ENCODE measurements around the gene CLOCK.

The CLOCK gene

DNA sequence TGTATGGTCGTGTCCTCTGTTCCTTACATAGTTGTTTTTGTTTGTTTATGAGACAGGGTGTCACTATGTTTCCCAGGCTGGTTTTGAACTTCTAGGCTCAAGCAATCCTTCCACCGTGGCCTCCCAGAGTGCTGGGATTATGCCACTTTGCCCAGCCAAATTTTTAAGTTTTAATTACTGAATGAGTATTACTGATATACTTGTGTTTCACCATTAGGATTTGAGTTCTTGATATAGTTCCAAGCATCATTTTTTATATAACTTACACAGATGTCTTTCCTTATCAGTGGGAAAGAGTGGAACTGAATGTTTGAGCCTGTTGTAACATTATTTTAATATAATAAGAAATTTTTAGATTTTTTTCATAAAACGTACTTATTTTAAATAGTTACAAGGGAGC is 130.5 kb downstream of the CLOCK start:
- DNase-seq (ENCODE audit: low spot score): no peak

DNA sequence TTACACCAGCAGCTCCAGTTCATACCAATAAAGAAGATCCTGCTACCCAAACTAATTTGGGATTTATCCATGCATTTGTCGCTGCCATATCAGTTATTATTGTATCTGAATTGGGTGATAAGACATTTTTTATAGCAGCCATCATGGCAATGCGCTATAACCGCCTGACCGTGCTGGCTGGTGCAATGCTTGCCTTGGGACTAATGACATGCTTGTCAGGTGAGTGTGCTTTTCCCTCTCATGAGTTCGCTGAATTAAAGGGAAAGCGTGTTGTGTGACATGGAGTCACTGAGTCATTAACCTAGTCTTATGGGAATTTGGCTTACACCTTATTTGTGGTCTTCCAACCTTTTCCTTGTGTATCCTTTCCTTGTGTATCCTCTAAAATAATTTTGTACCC is 135.1 kb downstream of the CLOCK start:
- DNase-seq (ENCODE audit: low spot score): no peak

- DNase-seq (ENCODE audit: low spot score): no peak
Observed at GRCh38 chr4:55410431-55410830, 136.3 kb downstream of the CLOCK start.

- peak; percentile 55 for DNase-seq (ENCODE audit: low spot score)
Observed at GRCh38 chr4:55409468-55410171, 137.1 kb downstream of the CLOCK start.

DNA sequence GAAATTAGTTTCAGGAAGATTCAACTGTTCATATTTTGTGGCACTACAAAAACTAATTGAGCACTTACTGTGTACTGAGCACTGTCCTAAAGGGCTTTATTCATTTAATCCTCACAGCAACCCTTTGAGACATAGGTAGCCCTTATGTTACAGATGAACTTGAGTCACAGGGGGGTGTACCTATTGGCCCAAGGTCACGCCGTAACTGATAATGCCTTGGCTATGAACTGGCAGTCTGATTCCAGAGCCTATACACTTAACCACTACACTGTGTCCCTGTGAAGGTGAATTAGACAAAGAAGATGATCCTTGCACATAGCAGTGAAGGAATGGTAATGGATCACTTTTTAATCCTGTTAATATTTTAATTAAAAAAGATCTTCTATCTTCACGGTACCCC is 138.9 kb downstream of the CLOCK start:
- no peak for DNase-seq (ENCODE audit: low spot score)

DNA sequence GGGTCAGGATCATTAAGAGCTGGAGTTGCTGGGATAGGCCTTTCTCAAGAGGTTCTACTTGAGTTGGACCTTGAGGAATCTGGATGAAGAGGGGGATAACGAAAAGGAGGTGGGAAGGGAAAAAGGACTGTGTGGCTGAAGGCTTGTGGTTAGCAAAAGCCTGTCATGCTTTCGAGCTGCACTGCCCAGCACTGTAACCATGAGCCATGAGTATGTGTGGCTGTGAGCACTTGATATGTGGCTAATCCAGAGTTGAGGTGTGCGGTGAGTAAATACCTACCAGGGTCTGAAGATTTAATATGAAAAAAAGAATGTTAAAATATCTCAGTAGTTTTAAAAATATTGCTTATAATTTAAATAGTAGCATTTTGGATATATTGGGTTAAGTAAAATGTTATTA is 139.6 kb downstream of the CLOCK start:
- no peak for DNase-seq (ENCODE audit: low spot score)

GRCh38 chr4:55406545-55406944 is 140.2 kb downstream of the CLOCK start:
- DNase-seq (ENCODE audit: low spot score): no peak

GRCh38 chr4:55405073-55405472 is 141.6 kb downstream of the CLOCK start:
- no peak for DNase-seq (ENCODE audit: low spot score)

DNA sequence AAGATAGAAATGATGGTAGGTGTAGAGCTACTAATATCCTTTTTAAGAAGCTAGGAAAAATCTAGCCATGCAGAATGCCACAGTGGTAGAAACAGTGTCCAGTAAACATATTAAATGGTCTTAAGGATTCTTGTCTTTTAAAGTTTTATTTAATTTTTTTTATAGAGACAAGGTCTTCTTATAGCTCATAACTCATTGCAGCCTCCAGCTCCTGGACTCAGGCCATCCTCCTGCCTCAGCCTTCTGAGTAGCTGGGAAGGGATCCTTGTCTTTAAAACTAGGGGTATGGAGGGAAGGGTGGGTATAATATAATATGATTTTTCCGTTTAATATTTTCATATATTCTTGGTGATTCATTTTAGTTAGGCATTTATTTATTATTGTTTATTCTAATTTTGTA is 147.1 kb downstream of the CLOCK start:
- no peak for DNase-seq (ENCODE audit: low spot score)

- no peak for DNase-seq (ENCODE audit: low spot score)
Observed at GRCh38 chr4:55398966-55399365, 147.7 kb downstream of the CLOCK start.

DNA sequence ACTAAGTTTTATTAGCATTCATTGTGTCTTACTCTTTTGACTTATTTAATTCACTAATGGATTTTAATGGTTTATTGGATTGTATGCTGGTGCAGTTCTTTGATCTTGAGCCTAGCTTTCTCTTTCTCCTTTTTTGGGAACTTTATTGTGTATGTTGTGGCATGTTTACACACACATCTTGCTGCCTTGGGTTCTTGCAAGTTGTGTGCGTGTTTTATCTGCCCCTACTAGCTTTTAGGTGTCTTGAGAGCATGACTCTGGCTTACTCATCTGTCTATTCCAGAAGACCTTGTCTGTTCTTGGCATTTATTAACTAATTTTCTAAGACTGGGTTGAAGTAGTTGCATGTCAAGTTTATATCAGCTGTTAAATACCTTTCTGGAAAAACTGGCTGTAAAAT is 148.2 kb downstream of the CLOCK start:
- DNase-seq (ENCODE audit: low spot score): no peak

- DNase-seq (ENCODE audit: low spot score): no peak
Observed at GRCh38 chr4:55397520-55398321, 149.0 kb downstream of the CLOCK start.

- no peak for DNase-seq (ENCODE audit: low spot score)
Observed at GRCh38 chr4:55397126-55397436, 149.6 kb downstream of the CLOCK start.

DNA sequence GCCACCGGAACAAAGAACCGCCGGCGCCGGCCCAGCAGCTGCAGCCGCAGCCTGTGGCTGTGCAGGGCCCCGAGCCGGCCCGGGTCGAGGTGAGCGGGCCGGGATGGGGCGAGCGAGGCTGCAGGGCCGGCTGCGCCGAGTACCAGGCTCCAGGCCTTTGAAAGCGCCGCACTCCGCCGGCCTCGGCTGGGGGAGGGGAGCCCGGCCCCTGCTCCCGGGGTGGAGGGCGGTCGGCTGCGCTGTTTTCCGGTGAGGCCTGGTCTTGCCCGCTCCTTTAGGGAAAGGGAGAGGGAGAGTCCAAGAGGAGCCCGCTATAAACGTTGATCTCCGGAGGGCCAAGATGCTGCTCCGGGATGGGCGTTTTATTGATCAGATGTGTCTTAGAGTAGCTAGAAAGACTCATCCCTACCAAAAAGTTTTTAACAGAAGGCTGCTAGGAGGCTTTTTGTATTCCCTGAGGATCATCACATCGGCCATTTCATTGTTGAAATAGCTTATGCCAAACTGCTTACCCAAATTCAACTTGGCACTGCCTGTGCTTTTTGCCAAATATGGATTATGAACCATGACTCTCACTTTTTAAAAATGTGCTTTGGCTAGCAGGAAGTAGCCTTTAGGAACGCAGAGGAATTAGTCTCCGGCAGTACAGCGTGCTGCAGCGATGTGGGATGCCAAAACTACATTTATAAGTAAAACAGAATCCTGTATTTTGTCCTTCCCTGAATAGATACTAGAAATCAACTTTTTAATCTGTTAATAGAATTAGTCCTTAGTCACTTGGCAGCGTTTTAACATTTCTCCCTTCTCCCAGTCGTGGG is 150.2 kb downstream of the CLOCK start:
- no peak for DNase-seq (ENCODE audit: low spot score)

- DNase-seq (ENCODE audit: low spot score): peak; percentile 92
Observed at GRCh38 chr4:55395529-55396307, 151.0 kb downstream of the CLOCK start, which contains the start of gene TMEM165. TMEM165 (plus strand) TSS chr4:55395957; CDS start chr4:55396190, 233 bp downstream.

DNA sequence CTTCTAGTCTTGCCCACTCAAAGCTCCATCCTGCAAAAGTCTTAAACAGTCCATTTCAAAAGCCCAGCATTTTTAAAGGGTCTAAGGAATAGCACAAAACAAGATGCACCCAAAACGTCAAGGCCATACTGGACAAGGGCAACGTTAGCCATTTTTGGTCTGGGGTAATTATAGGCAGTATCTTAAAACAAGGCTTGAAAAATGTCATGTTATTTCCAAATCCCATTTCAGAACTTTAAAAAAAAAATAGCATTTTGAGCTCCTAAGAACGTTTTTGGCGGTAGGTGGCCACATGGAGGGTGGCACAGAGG is 151.5 kb downstream of the CLOCK start:
- DNase-seq (ENCODE audit: low spot score): no peak

GRCh38 chr4:55393461-55394320 is 153.0 kb downstream of the CLOCK start:
- peak; percentile 74 for DNase-seq (ENCODE audit: low spot score)

- no peak for DNase-seq (ENCODE audit: low spot score)
Observed at GRCh38 chr4:55386840-55387239, 159.9 kb downstream of the CLOCK start.

GRCh38 chr4:55386073-55386472 is 160.6 kb downstream of the CLOCK start:
- DNase-seq (ENCODE audit: low spot score): peak; percentile 54

DNA sequence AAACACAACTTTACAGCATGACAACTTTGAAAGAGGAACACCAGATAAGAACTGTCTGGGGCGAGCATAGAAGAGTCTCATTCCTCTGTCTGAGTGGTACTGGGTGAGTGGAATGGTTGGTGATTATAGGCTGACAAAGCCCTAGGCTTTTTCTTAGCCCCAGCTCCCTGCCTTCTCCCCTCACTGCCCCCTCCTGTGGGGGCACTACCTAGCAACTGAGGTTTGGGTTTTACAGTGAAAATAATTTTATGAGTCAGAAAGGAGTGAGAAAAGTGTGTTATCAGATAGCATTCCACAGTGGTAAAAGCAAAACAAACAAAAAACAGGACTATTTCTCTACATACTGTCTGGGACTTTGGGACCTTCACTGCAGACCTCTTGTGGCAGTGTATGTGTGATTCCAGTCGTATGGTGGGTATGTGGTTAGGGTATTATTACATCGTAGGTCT is 161.5 kb downstream of the CLOCK start:
- DNase-seq (ENCODE audit: low spot score): no peak

- DNase-seq (ENCODE audit: low spot score): no peak
Observed at GRCh38 chr4:55382488-55383003, 164.2 kb downstream of the CLOCK start.

All from Ammon's horn (tissue), 1 donor.